Neural progenitor cell (in vitro differentiated cells): Measurements from ENCODE around the gene BPIFB4. TPM values are rescaled to one million over a fixed set of nuclear protein-coding genes. Genes with fewer than 3 reads are reported as not detected.
"Not testable (repeated sequence)": the region's sequence is repeated elsewhere in the genome, so short reads cannot be mapped to it uniquely, and the experiment has no call there.

ENCODE experiments used
- DNase-seq: peaks from one replicate; pipeline ENCODE4 v3.0.0-alpha.2; 2016; ENCODE audit warnings: low spot score
- H2AFZ ChIP-seq: fragments of 200-600 bp; sonication (generic); replicated peaks from 2 replicates; pipeline ENCODE4 v1.6.1; 2016; ENCODE audit warnings: antibody characterized with exemption
- H3F3A ChIP-seq: fragments of 200-600 bp; sonication (generic); 2 replicates; pipeline ENCODE4 v1.6.1; 2016; ENCODE audit warnings: antibody characterized with exemption, low read depth
- H3K27ac ChIP-seq: fragments of 200-600 bp; sonication (generic); 2 replicates; pipeline ENCODE4 v1.5.1; 2016; ENCODE audit warnings: mild to moderate bottlenecking
- H3K27me3 ChIP-seq: fragments of 200-600 bp; sonication (generic); 2 replicates; pipeline ENCODE4 v1.6.1; 2016; ENCODE audit warnings: mild to moderate bottlenecking, moderate library complexity
- H3K36me3 ChIP-seq: fragments of 200-600 bp; sonication (generic); 2 replicates; pipeline ENCODE4 v1.5.1; 2016
- H3K4me1 ChIP-seq: fragments of 200-600 bp; sonication (generic); 2 replicates; pipeline ENCODE4 v1.6.1; 2016; ENCODE audit warnings: mixed run types
- H3K4me2 ChIP-seq: fragments of 200-600 bp; sonication (generic); 2 replicates; pipeline ENCODE4 v1.6.1; 2016
- H3K4me3 ChIP-seq: fragments of 200-600 bp; sonication (generic); 2 replicates; pipeline ENCODE4 v1.5.1; 2016
- H3K79me2 ChIP-seq: fragments of 200-600 bp; sonication (generic); 2 replicates; pipeline ENCODE4 v1.6.1; 2016; ENCODE audit warnings: low read depth
- H3K9ac ChIP-seq: fragments of 200-600 bp; sonication (generic); 2 replicates; pipeline ENCODE4 v1.6.1; 2016
- H3K9me3 ChIP-seq: fragments of 200-600 bp; sonication (generic); 2 replicates; pipeline ENCODE4 v1.5.1; 2016; ENCODE audit warnings: low read depth
- H4K20me1 ChIP-seq: fragments of 200-600 bp; sonication (generic); 2 replicates; pipeline ENCODE4 v1.6.1; 2016; ENCODE audit warnings: low read depth
- H3K27ac Mint-ChIP-seq: 3 replicates; pipeline ENCODE4 v1.8.0; 2021; ENCODE audit warnings: mixed read lengths
- H3K27me3 Mint-ChIP-seq: 2 replicates; pipeline ENCODE4 v1.8.0; 2022; ENCODE audit warnings: low read depth, mild to moderate bottlenecking, inconsistent platforms, moderate library complexity, mixed read lengths; ENCODE audit not compliant: insufficient read depth
- H3K36me3 Mint-ChIP-seq: 3 replicates; pipeline ENCODE4 v1.8.0; 2021; ENCODE audit warnings: mixed read lengths
- H3K4me1 Mint-ChIP-seq: 3 replicates; pipeline ENCODE4 v1.8.0; 2021; ENCODE audit warnings: mixed read lengths
- H3K4me3 Mint-ChIP-seq: 3 replicates; pipeline ENCODE4 v1.8.0; 2021; ENCODE audit warnings: mild to moderate bottlenecking, moderate library complexity, mixed read lengths
- H3K9me3 Mint-ChIP-seq: 3 replicates; pipeline ENCODE4 v1.8.0; 2020; ENCODE audit warnings: mixed read lengths
- EZH2 ChIP-seq: fragments of 200-600 bp; sonication (generic); IDR thresholded peaks from 2 replicates; pipeline ENCODE4 v1.6.1; 2017; ENCODE audit warnings: antibody characterized with exemption, mild to moderate bottlenecking, moderate library complexity
- EZH2phosphoT487 ChIP-seq: fragments of 200-600 bp; sonication (generic); IDR thresholded peaks from 2 replicates; pipeline ENCODE4 v1.6.1; 2017; ENCODE audit warnings: antibody characterized with exemption
- total RNA-seq: library from RNA; depleted of rRNA; stranded (reverse); fragments of >200 nt; gene quantifications from 2 replicates; pipeline ENCODE4 v1.2.3, GENCODE V29; 2015; ENCODE audit warnings: low replicate concordance
- TF ChIP-seq, protein P1 (sequence below): fragments of 200-600 bp; sonication (generic); IDR thresholded peaks from 2 replicates; pipeline ENCODE4 v1.5.1; 2017; ENCODE audit warnings: antibody characterized with exemption, mild to moderate bottlenecking

The BPIFB4 gene
- total RNA-seq, 1 donor from 2014 or later: not detected

- DNase-seq: no peak
- H3K27me3 ChIP-seq: no peaks in the 10 kb centered on the region
- Mint-ChIP-seq H3K27ac (no peak overlapping the region), H3K4me3 (no peak overlapping the region), H3K27me3 (peaks cover 10% of the 10 kb centered on the region), H3K4me1 (peaks cover 2% of the 10 kb centered on the region), H3K36me3 (no peaks in the 10 kb centered on the region), H3K9me3 (peaks cover 6% of the 10 kb centered on the region)
- TF ChIP-seq, protein P1, sequence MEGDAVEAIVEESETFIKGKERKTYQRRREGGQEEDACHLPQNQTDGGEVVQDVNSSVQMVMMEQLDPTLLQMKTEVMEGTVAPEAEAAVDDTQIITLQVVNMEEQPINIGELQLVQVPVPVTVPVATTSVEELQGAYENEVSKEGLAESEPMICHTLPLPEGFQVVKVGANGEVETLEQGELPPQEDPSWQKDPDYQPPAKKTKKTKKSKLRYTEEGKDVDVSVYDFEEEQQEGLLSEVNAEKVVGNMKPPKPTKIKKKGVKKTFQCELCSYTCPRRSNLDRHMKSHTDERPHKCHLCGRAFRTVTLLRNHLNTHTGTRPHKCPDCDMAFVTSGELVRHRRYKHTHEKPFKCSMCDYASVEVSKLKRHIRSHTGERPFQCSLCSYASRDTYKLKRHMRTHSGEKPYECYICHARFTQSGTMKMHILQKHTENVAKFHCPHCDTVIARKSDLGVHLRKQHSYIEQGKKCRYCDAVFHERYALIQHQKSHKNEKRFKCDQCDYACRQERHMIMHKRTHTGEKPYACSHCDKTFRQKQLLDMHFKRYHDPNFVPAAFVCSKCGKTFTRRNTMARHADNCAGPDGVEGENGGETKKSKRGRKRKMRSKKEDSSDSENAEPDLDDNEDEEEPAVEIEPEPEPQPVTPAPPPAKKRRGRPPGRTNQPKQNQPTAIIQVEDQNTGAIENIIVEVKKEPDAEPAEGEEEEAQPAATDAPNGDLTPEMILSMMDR: no peak
- TF ChIP-seq EZH2phosphoT487 (no peak), EZH2 (no peak)
- H3F3A ChIP-seq: no peaks in the 10 kb centered on the region
- H3K36me3 ChIP-seq: no peaks in the 10 kb centered on the region
- H3K4me1 ChIP-seq: no peaks in the 10 kb centered on the region
- no peak overlapping the region for H3K27ac ChIP-seq
- no peaks in the 10 kb centered on the region for H3K79me2 ChIP-seq
- H2AFZ ChIP-seq: no peak overlapping the region
- H3K4me3 ChIP-seq: no peak overlapping the region
- H3K9ac ChIP-seq: no peak overlapping the region
- no peaks in the 10 kb centered on the region for H3K9me3 ChIP-seq
- H3K4me2 ChIP-seq: no peak overlapping the region
- H4K20me1 ChIP-seq: no peaks in the 10 kb centered on the region
Observed at GRCh38 chr20:33119725-33120720, 40.6 kb downstream of the BPIFB4 start.

DNA sequence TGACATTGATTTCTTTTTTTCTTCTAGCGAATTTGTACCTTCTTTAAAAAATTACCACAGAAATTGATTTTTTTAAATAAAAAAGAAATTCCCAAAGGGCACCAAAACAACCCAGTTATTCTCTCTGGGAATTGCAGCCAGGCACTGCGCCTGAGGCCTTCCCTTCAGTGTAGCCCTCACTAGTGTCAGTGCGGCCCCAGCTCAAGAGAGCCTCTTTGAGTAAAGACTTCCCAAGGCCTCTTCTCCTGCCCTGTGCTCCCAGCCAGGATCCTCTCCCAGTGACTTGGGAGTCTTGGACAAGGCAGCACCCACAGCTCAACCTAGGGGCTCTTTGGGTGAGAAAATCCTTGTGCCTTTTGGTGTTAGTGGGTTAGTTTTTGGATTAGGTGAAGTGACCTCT, 41.5 kb downstream of the BPIFB4 start:
- Histone ChIP-seq H3K9ac (no peak overlapping the region), H3K36me3 (no peaks in the 10 kb centered on the region), H3K79me2 (no peaks in the 10 kb centered on the region), H3K4me3 (no peak overlapping the region), H3K4me1 (peaks cover 1% of the 10 kb centered on the region), H3K27me3 (no peaks in the 10 kb centered on the region), H4K20me1 (no peaks in the 10 kb centered on the region), H3K9me3 (no peaks in the 10 kb centered on the region), H3F3A (peaks cover 4% of the 10 kb centered on the region), H3K27ac (no peak overlapping the region), H3K4me2 (no peak overlapping the region), H2AFZ (no peak overlapping the region)
- no peak overlapping the region for H3K4me3 Mint-ChIP-seq
- no peak for DNase-seq
- peaks cover 6% of the 10 kb centered on the region for H3K9me3 Mint-ChIP-seq
- peaks cover 14% of the 10 kb centered on the region for H3K27me3 Mint-ChIP-seq
- H3K4me1 Mint-ChIP-seq: peaks cover 3% of the 10 kb centered on the region
- TF ChIP-seq, protein P1: no peak
- TF ChIP-seq EZH2 (no peak), EZH2phosphoT487 (no peak)
- H3K27ac Mint-ChIP-seq: no peak overlapping the region
- no peaks in the 10 kb centered on the region for H3K36me3 Mint-ChIP-seq

- H3K9me3 ChIP-seq, H3K27ac ChIP-seq, H2AFZ ChIP-seq, H3K27me3 ChIP-seq, H3K36me3 Mint-ChIP-seq, H3K36me3 ChIP-seq, H3F3A ChIP-seq, H3K9me3 Mint-ChIP-seq, H3K27ac Mint-ChIP-seq, H4K20me1 ChIP-seq, H3K4me3 Mint-ChIP-seq, H3K9ac ChIP-seq, H3K4me1 Mint-ChIP-seq, DNase-seq, H3K4me1 ChIP-seq, H3K4me3 ChIP-seq, H3K79me2 ChIP-seq, H3K4me2 ChIP-seq: not testable (repeated sequence)
- H3K27me3 Mint-ChIP-seq: peaks cover 14% of the 10 kb centered on the region
Observed at GRCh38 chr20:33122297-33122696, 42.9 kb downstream of the BPIFB4 start.

GRCh38 chr20:33124261-33124660, 44.8 kb downstream of the BPIFB4 start:
- Histone ChIP-seq H3K36me3 (no peaks in the 10 kb centered on the region), H4K20me1 (no peaks in the 10 kb centered on the region), H3K4me1 (peaks cover 6% of the 10 kb centered on the region), H3K4me3 (no peak overlapping the region), H3K9me3 (no peaks in the 10 kb centered on the region), H3K79me2 (no peaks in the 10 kb centered on the region), H3K27ac (no peak overlapping the region), H3K27me3 (no peaks in the 10 kb centered on the region), H2AFZ (no peak overlapping the region), H3K9ac (no peak overlapping the region), H3F3A (peaks cover 5% of the 10 kb centered on the region), H3K4me2 (no peak overlapping the region)
- H3K4me3 Mint-ChIP-seq: no peak overlapping the region
- peaks cover 5% of the 10 kb centered on the region for H3K4me1 Mint-ChIP-seq
- peaks cover 3% of the 10 kb centered on the region for H3K9me3 Mint-ChIP-seq
- no peak for DNase-seq
- peaks cover 11% of the 10 kb centered on the region for H3K27me3 Mint-ChIP-seq
- TF ChIP-seq EZH2phosphoT487: no peak
- no peak for TF ChIP-seq EZH2
- TF ChIP-seq, protein P1: no peak
- H3K27ac Mint-ChIP-seq: no peak overlapping the region
- no peaks in the 10 kb centered on the region for H3K36me3 Mint-ChIP-seq
